H1 (cell line): ENCODE data around the gene LPP. TPM values are rescaled to one million over a fixed set of nuclear protein-coding genes. Genes with fewer than 3 reads are reported as not detected.

Source experiments
- CTCF ChIA-PET: fragments of 300-600 bp; sonication (Branson Sonifier 250); formaldehyde crosslinking; loops from one replicate; lab custom pipeline; 2021; ENCODE audit not compliant: partially characterized antibody; lab: Charles Lee
- POLR2A ChIA-PET: fragments of 300-600 bp; sonication (Branson Sonifier 250); formaldehyde crosslinking; loops from one replicate; lab custom pipeline; 2021; ENCODE audit warnings: inconsistent platforms; ENCODE audit not compliant: partially characterized antibody; lab: Charles Lee
- DNase-seq, 2 experiments: peaks; one replicate each; pipeline versions ENCODE4 v3.0.0 to v3.0.0-alpha.2; 2010 to 2022; ENCODE audit warnings: low spot score in 2 of 2, low read depth in 1 of 2, mixed read lengths in 1 of 2
- FAIRE-seq: peaks from 2 replicates; lab custom pipeline; 2011; peaks lifted over from hg19 to GRCh38; lab: Jason Lieb, UNC
- H2AFZ ChIP-seq: 2 replicates; pipeline ENCODE4 v1.8.1; 2012; ENCODE audit warnings: low read length, inconsistent platforms
- H2AK5ac ChIP-seq: 2 replicates; pipeline ENCODE4 v1.6.1; 2013; ENCODE audit warnings: low read depth, low read length
- H2BK120ac ChIP-seq: replicated peaks from 2 replicates; pipeline ENCODE3; 2013; ENCODE audit warnings: low read depth, low read length, inconsistent platforms
- H2BK12ac ChIP-seq: 2 replicates; pipeline ENCODE4 v1.6.1; 2013; ENCODE audit warnings: low read depth, low read length
- H2BK15ac ChIP-seq: 2 replicates; pipeline ENCODE4 v1.6.1; 2013; ENCODE audit warnings: low read length
- H2BK20ac ChIP-seq: 2 replicates; pipeline ENCODE4 v1.6.1; 2013; ENCODE audit warnings: low read length
- H2BK5ac ChIP-seq: 2 replicates; pipeline ENCODE4 v1.6.1; 2013; ENCODE audit warnings: low read depth, low read length
- H3K14ac ChIP-seq: 2 replicates; pipeline ENCODE4 v1.6.1; 2013; ENCODE audit warnings: inconsistent platforms; ENCODE audit not compliant: insufficient read length
- H3K18ac ChIP-seq: 2 replicates; pipeline ENCODE4 v1.6.1; 2013; ENCODE audit warnings: low read length; ENCODE audit errors: extremely low read depth
- H3K23ac ChIP-seq: 2 replicates; pipeline ENCODE4 v1.6.1; 2013; ENCODE audit warnings: inconsistent platforms; ENCODE audit not compliant: insufficient read length
- H3K23me2 ChIP-seq: 2 replicates; pipeline ENCODE4 v1.6.1; 2013; ENCODE audit warnings: low read depth, low read length
- H3K27ac ChIP-seq: 2 replicates; pipeline ENCODE4 v1.6.1; 2011; ENCODE audit warnings: low read depth, low read length, inconsistent platforms
- H3K27me3 ChIP-seq, 4 experiments: replicated peaks in 1 of 4; 1 replicate in 1 of 4; 2 replicates in 3 of 4; pipeline versions ENCODE4 v1.6.1 to v1.8.1; 2011 to 2013; ENCODE audit warnings: low read length in 3 of 4, mild to moderate bottlenecking in 3 of 4, inconsistent platforms in 2 of 4, mixed read lengths in 2 of 4, moderate library complexity in 1 of 4; ENCODE audit not compliant: control insufficient read depth in 3 of 4, insufficient read depth in 3 of 4; ENCODE audit errors: extremely low read depth in 1 of 4
- H3K36me3 ChIP-seq, 4 experiments: 2 replicates each; pipeline versions ENCODE4 v1.6.1 to v1.8.1; 2011 to 2013; ENCODE audit warnings: mild to moderate bottlenecking in 4 of 4, low read length in 3 of 4, moderate library complexity in 2 of 4, control low read depth in 1 of 4, inconsistent platforms in 1 of 4; ENCODE audit not compliant: insufficient read depth in 4 of 4, control insufficient read depth in 2 of 4
- H3K4ac ChIP-seq: replicated peaks from 2 replicates; pipeline ENCODE3; 2013; ENCODE audit warnings: low read length, low read depth, mixed read lengths, inconsistent platforms; ENCODE audit not compliant: insufficient read length
- H3K4me1 ChIP-seq, 4 experiments: replicated peaks in 1 of 4; 1 replicate in 1 of 4; 2 replicates in 3 of 4; pipeline versions ENCODE4 v1.6.1 to v1.8.1; 2011 to 2013; ENCODE audit warnings: low read length in 3 of 4, inconsistent platforms in 2 of 4, mixed read lengths in 1 of 4; ENCODE audit not compliant: insufficient read depth in 4 of 4, control insufficient read depth in 3 of 4
- H3K4me2 ChIP-seq, 2 experiments: 2 replicates each; pipeline versions ENCODE4 v1.6.1 to v1.8.1; 2011 to 2013; ENCODE audit warnings: low read depth in 2 of 2, low read length in 2 of 2, control low read depth in 1 of 2, inconsistent platforms in 1 of 2, mild to moderate bottlenecking in 1 of 2; ENCODE audit not compliant: insufficient read depth in 1 of 2
- H3K4me3 ChIP-seq, 4 experiments: fragments of 200-600, 300-600 bp in 1 of 4; sonication (generic), shearing (Covaris generic), sonication (Bioruptor Twin) in 1 of 4; 2 replicates each; pipeline versions ENCODE4 v1.5.1 to v1.8.1; 2011 to 2016; ENCODE audit warnings: low read length in 4 of 4, low read depth in 3 of 4, control low read depth in 2 of 4, inconsistent platforms in 2 of 4, mild to moderate bottlenecking in 2 of 4, mixed read lengths in 1 of 4, moderate library complexity in 1 of 4; ENCODE audit not compliant: insufficient read depth in 2 of 4; ENCODE audit errors: extremely low read depth in 1 of 4
- H3K56ac ChIP-seq: replicated peaks from 2 replicates; pipeline ENCODE3; 2013; ENCODE audit warnings: low read depth, mild to moderate bottlenecking, mixed read lengths, low read length, inconsistent platforms; ENCODE audit not compliant: insufficient read length
- H3K79me1 ChIP-seq: 2 replicates; pipeline ENCODE4 v1.6.1; 2013; ENCODE audit warnings: low read depth, low read length, control low read depth
- H3K79me2 ChIP-seq, 2 experiments: 2 replicates each; pipeline versions ENCODE4 v1.6.1 to v1.8.1; 2012 to 2013; ENCODE audit warnings: low read length in 2 of 2, mild to moderate bottlenecking in 2 of 2, inconsistent platforms in 1 of 2; ENCODE audit not compliant: insufficient read depth in 2 of 2, control insufficient read depth in 1 of 2
- H3K9ac ChIP-seq, 4 experiments: replicated peaks in 1 of 4; 1 replicate in 1 of 4; 2 replicates in 3 of 4; pipeline versions ENCODE4 v1.6.1 to v1.8.1; 2011 to 2013; ENCODE audit warnings: low read depth in 3 of 4, low read length in 3 of 4, control low read depth in 2 of 4, mild to moderate bottlenecking in 2 of 4, moderate library complexity in 2 of 4, inconsistent platforms in 1 of 4; ENCODE audit errors: extremely low read depth in 1 of 4
- H3K9me3 ChIP-seq, 2 experiments: 2 replicates each; pipeline versions ENCODE4 v1.6.1 to v1.8.1; 2012 to 2013; ENCODE audit warnings: mild to moderate bottlenecking in 2 of 2, moderate library complexity in 2 of 2, control low read depth in 1 of 2, inconsistent platforms in 1 of 2, low read depth in 1 of 2, low read length in 1 of 2, mixed read lengths in 1 of 2; ENCODE audit not compliant: insufficient read depth in 2 of 2
- H4K20me1 ChIP-seq, 2 experiments: replicated peaks in 1 of 2; 2 replicates each; pipeline versions ENCODE3 to v1.8.1; 2011 to 2013; ENCODE audit warnings: inconsistent platforms in 2 of 2, low read length in 2 of 2, mild to moderate bottlenecking in 1 of 2; ENCODE audit not compliant: insufficient read depth in 2 of 2, control insufficient read depth in 1 of 2
- H4K5ac ChIP-seq: 2 replicates; pipeline ENCODE4 v1.6.1; 2013; ENCODE audit warnings: low read length, low read depth, mixed read lengths, inconsistent platforms; ENCODE audit not compliant: insufficient read length
- H4K8ac ChIP-seq: 2 replicates; pipeline ENCODE4 v1.8.0; 2013; ENCODE audit warnings: mild to moderate bottlenecking, moderate library complexity, low read length, inconsistent platforms; ENCODE audit not compliant: insufficient read depth; ENCODE audit errors: extremely low read depth
- H4K91ac ChIP-seq: replicated peaks from 2 replicates; pipeline ENCODE3; 2013; ENCODE audit warnings: low read length, mixed read lengths, inconsistent platforms; ENCODE audit not compliant: insufficient read length
- ASH2L ChIP-seq: fragments of 200-600, 300-600 bp; sonication (generic); IDR thresholded peaks from one replicate; pipeline ENCODE4 v1.7.1; 2017; ENCODE audit warnings: low read length
- EZH2 ChIP-seq: fragments of 200-600 bp; sonication (generic); IDR thresholded peaks from 2 replicates; pipeline ENCODE4 v1.7.1; 2012; ENCODE audit warnings: low read depth, mild to moderate bottlenecking, moderate library complexity, low read length, inconsistent platforms; ENCODE audit not compliant: severe bottlenecking
- POLR2A ChIP-seq, 2 experiments: IDR thresholded peaks; 1 replicate in 1 of 2; 2 replicates in 1 of 2; pipeline ENCODE4 v1.6.1; 2011; ENCODE audit warnings: low read depth in 2 of 2, low read length in 2 of 2, mild to moderate bottlenecking in 2 of 2; ENCODE audit errors: control extremely low read depth in 1 of 2
- SAP30 ChIP-seq: fragments of 300-600 bp; sonication (generic); IDR thresholded peaks from 2 replicates; pipeline ENCODE4 v1.7.1; 2012; ENCODE audit warnings: low read length, moderate library complexity, mild to moderate bottlenecking, inconsistent platforms; ENCODE audit not compliant: insufficient read depth, insufficient replicate concordance
- SIX5 ChIP-seq: IDR thresholded peaks from 2 replicates; pipeline ENCODE4 v1.6.1; 2011; ENCODE audit warnings: mild to moderate bottlenecking, low read depth, low read length
- TBP ChIP-seq: IDR thresholded peaks from 2 replicates; pipeline ENCODE4 v1.6.1; 2011; ENCODE audit warnings: low read depth, low read length, improper control_type of control experiment
- WGBS, 2 experiments: shearing (Covaris generic) in 1 of 2; methylation state at CpG; one replicate each; pipeline versions ENCODE4 v1.1.6 to v1.1.7; 2013 to 2015; ENCODE audit warnings: low lambda C conversion rate in 2 of 2, mixed read lengths in 2 of 2, inconsistent platforms in 1 of 2, low coverage in 1 of 2, missing lambda C conversion rate in 1 of 2; ENCODE audit not compliant: insufficient replicate concordance in 2 of 2, insufficient coverage in 1 of 2, insufficient read length in 1 of 2; ENCODE audit errors: extremely low coverage in 1 of 2, missing lambda C conversion rate in 1 of 2; 5-methylcytosine and 5-hydroxymethylcytosine counted together
- polyA plus RNA-seq, 7 experiments: library from polyadenylated mRNA; depleted of rRNA in 3 of 7; stranded (reverse) in 5 of 7; unstranded in 2 of 7; fragments of >200 nt in 5 of 7; fragments of 200-250 nt in 2 of 7; gene quantifications; 1 replicate in 5 of 7; 2 replicates in 1 of 7; 4 replicates in 1 of 7; pipeline versions ENCODE4 v1.2.1 to v1.2.3, GENCODE V29; 2011 to 2013; ENCODE audit warnings: missing spikeins in 2 of 7, mixed read lengths in 2 of 7
- total RNA-seq: library from RNA; stranded (reverse); fragmentation: NEBNext Ultra II Directional; extraction: Animal tissue kit (Norgen Biotek cat#: 25700); gene quantifications from 2 replicates; pipeline ENCODE4 v1.2.1, GENCODE V29; 2021

Gene LPP
- total and polyA plus RNA-seq, 2 of the 8 experiments (the other 6 are each of a cell fraction or from before 2014, with no cell fraction given), result 10.0 to 53.3 TPM

DNA sequence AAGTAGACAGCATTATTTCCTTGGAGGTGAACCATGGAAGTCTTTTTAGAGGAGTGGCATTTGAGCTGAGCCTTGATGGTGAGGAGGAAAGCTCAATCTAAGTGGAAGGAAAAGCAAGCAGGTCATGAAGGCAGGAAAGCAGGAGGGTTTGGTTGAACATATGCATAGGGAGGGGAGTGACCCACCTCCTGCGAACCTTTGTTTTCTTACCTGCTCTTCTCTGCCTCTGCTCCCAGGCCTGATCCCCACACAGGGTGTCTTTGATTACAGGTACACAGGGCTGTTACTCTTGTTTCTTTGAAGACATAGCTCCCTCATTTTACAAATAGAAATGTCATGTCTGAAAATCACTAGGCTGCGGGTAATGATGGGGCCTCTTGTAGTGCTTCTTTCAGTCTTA lies 769.7 kb downstream of the LPP start:
- no peaks in the 10 kb centered on the region for H3K79me1 ChIP-seq
- H3K14ac ChIP-seq, result no peak overlapping the region
- no peak overlapping the region for H3K56ac ChIP-seq
- H3K4me3 ChIP-seq, result no peak overlapping the region
- no peaks in the 10 kb centered on the region for H3K36me3 ChIP-seq
- H2BK20ac ChIP-seq, result no peak overlapping the region
- H3K23me2 ChIP-seq, result no peaks in the 10 kb centered on the region
- H2BK120ac ChIP-seq, result no peak overlapping the region
- TF ChIP-seq EZH2, result no peak
- TF ChIP-seq ASH2L, result no peak
- TF ChIP-seq TBP, result no peak
- TF ChIP-seq SIX5, result no peak
- no peak for TF ChIP-seq POLR2A (IDR thresholded peaks at IDR 0.05; ENCODE audit: control extremely low read depth in 1 of 2, low read depth in 2 of 2, low read length in 2 of 2)
- no peak for TF ChIP-seq SAP30
- H3K23ac ChIP-seq, result no peak overlapping the region
- no peak for FAIRE-seq
- H2BK15ac ChIP-seq, result no peak overlapping the region
- no peak for DNase-seq
- no peak overlapping the region for H3K4ac ChIP-seq
- no peak overlapping the region for H4K5ac ChIP-seq
- no peak overlapping the region for H2AFZ ChIP-seq
- ChIA-PET CTCF (interaction anchor here (0.9 to 2.5 kb wide), 5 partner anchors 9 to 136 kb away, joined by 3 to 10 read pairs (median 4); no protein-coding TSS in a partner anchor), POLR2A (no interaction called here)
- 93% methylated on average over 2 of the region's 2 CpGs; no CpG with 5 or more reads in 1 of the 2 experiments for WGBS, 2 experiments
- H3K9ac ChIP-seq, result no peak overlapping the region
- no peak overlapping the region for H4K91ac ChIP-seq
- H4K20me1 ChIP-seq, result no peaks in the 10 kb centered on the region
- no peak overlapping the region for H2BK5ac ChIP-seq
- H3K4me2 ChIP-seq, result no peak overlapping the region
- H4K8ac ChIP-seq, result no peak overlapping the region
- no peaks in the 10 kb centered on the region for H3K27me3 ChIP-seq
- no peaks in the 10 kb centered on the region for H3K79me2 ChIP-seq
- H3K4me1 ChIP-seq, result no peaks in the 10 kb centered on the region
- H2BK12ac ChIP-seq, result no peak overlapping the region
- no peak overlapping the region for H3K18ac ChIP-seq
- H3K9me3 ChIP-seq, result peaks cover 0 to 5% of the 10 kb centered on the region in 2 experiments; a peak in 1 of 4 replicates
- no peak overlapping the region for H3K27ac ChIP-seq
- H2AK5ac ChIP-seq, result no peak overlapping the region
